Measurements from ENCODE around the gene KRT5. TPM values are rescaled to one million over a fixed set of nuclear protein-coding genes. Genes with fewer than 3 reads are reported as not detected.

The KRT5 gene
- total and polyA plus RNA-seq, 3 donors from 2014 or later: 0.39 to 2.6 (median 1.1) TPM

DNA sequence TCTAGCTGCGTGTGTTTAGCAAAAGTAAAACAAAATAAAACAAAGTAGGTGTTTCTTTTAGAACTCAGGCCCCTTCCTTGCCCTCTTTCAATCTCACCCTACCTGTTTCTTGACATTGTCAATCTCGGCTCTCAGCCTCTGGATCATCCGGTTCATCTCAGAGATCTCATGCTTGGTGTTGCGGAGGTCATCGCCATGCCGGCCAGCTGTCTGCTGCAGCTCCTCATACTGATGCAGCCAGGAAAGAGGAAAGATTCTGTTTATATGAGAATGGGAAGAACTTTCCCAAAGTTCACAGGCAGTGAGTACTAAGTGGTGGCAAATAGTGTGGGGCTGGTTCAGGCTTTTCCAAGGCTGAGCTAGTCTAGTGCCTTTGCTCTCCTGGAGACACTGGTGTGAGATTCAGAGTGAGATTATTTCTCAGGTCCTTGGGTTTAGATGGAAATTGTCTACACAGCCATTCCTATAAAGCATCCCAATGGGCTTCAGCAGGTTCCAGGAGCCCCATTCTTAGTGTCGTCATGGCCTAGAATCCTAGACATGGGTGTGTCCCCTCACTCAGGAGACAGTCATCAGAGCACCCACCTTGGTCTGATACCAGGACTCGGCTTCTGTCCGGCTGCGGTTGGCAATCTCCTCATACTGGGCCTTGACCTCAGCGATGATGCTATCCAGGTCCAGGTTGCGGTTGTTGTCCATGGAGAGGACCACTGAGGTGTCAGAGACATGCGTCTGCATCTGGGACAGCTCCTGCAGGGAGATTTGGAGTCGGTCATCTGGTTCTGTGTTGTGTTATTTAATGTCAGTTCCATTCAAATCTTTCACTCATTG lies 3.0 kb downstream of the KRT5 start:
- Histone ChIP-seq H3K4me1 (no peaks in the 10 kb centered on the region), H3K36me3 (ENCODE audit: low read depth, missing control alignments) (no peaks in the 10 kb centered on the region), H3K27me3 (no peaks in the 10 kb centered on the region), H3K4me3 (no peak overlapping the region), H3K27ac (no peak overlapping the region), H3K9me3 (no peaks in the 10 kb centered on the region)
- WGBS, 2 donors: 94 to 95% methylated on average over 13 to 14 of the region's 14 CpGs
- intact Hi-C loops (cut with DNase I; ENCODE audit: low total_unique reads): no loop called here
- TF ChIP-seq, protein P1, sequence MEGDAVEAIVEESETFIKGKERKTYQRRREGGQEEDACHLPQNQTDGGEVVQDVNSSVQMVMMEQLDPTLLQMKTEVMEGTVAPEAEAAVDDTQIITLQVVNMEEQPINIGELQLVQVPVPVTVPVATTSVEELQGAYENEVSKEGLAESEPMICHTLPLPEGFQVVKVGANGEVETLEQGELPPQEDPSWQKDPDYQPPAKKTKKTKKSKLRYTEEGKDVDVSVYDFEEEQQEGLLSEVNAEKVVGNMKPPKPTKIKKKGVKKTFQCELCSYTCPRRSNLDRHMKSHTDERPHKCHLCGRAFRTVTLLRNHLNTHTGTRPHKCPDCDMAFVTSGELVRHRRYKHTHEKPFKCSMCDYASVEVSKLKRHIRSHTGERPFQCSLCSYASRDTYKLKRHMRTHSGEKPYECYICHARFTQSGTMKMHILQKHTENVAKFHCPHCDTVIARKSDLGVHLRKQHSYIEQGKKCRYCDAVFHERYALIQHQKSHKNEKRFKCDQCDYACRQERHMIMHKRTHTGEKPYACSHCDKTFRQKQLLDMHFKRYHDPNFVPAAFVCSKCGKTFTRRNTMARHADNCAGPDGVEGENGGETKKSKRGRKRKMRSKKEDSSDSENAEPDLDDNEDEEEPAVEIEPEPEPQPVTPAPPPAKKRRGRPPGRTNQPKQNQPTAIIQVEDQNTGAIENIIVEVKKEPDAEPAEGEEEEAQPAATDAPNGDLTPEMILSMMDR (IDR thresholded peaks at IDR 0.05): no peak
- TF ChIP-seq POLR2A (IDR thresholded peaks at IDR 0.05): no peak
- peak; percentile 7 for DNase-seq

DNA sequence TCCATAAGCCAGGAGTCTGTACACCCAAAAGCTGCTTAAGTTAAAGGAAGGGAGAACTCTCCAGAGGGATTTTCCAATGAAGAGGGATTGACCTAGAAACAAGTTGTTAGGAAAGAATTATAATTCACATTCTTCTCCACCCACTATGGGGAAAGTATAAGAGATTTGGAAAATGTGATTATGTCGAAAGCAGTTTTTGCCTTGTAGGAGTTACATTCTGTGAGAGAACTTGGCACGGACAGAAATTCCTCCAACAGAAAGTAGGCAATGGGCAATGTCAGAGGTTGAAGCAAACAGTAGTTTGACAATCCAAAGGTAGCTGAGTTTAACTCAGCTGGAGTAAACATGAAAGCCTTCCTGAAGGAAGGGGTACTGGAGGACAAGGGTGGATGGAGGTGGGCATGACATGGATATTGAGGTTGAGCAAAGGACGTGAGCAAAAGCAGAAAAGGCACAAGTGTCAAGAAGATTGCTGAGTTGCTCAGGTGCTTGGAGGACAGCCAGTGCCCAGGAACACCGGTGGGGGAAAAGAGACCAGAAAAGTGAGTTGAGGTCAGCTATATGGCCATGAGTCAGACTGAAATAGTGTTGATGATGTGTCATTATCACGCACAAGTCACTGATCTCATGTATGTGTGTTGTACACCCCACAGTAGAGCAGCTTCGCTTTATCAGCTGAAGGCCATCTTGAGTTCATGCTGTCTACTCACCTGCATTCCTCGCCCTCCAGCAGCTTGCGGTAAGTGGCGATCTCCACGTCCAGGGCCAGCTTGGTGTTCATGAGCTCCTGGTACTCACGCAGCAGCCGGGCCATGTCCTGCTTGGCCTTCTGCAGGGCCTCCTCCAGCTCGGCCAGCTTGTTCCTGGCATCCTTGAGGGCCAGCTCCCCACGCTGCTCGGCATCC lies 4.0 kb downstream of the KRT5 start:
- intact Hi-C loops (cut with DNase I; ENCODE audit: low total_unique reads): no loop called here
- Histone ChIP-seq H3K36me3 (ENCODE audit: low read depth, missing control alignments) (no peaks in the 10 kb centered on the region), H3K27ac (no peak overlapping the region), H3K4me1 (no peaks in the 10 kb centered on the region), H3K4me3 (no peak overlapping the region), H3K27me3 (no peaks in the 10 kb centered on the region), H3K9me3 (no peaks in the 10 kb centered on the region)
- TF ChIP-seq, protein P1 (IDR thresholded peaks at IDR 0.05): no peak
- no peak for TF ChIP-seq POLR2A (IDR thresholded peaks at IDR 0.05)
- peak; percentile 8 for DNase-seq
- 70 to 87% methylated on average over 6 to 15 of the region's 15 CpGs for WGBS, 2 donors

DNA sequence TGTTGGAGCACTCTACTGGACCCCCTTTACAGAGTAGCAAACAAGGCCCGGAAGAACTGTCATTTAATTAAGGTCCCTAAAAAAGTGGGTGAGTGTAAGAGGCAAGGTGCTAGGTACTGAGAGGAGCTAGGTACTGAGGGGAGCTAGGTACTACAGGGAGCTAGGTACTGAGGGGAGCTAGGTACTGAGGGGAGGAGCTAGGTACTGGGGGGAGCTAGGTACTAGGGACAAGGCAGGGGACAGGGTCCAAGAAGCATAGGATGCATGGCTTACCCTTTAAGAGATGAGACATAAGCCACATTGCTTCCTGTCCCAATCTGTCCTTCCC lies 4.9 kb downstream of the KRT5 start:
- H3K4me1 ChIP-seq: no peaks in the 10 kb centered on the region
- no peaks in the 10 kb centered on the region for H3K9me3 ChIP-seq
- DNase-seq: no peak
- no peaks in the 10 kb centered on the region for H3K27me3 ChIP-seq
- WGBS, 2 donors: 89 to 95% methylated on average over 1 of the region's 1 CpG
- no peak for TF ChIP-seq POLR2A (IDR thresholded peaks at IDR 0.05)
- TF ChIP-seq, protein P1 (IDR thresholded peaks at IDR 0.05): no peak
- H3K4me3 ChIP-seq: no peak overlapping the region
- intact Hi-C loops (cut with DNase I; ENCODE audit: low total_unique reads): no loop called here
- no peak overlapping the region for H3K27ac ChIP-seq
- no peaks in the 10 kb centered on the region for H3K36me3 ChIP-seq (ENCODE audit: low read depth, missing control alignments)

DNA sequence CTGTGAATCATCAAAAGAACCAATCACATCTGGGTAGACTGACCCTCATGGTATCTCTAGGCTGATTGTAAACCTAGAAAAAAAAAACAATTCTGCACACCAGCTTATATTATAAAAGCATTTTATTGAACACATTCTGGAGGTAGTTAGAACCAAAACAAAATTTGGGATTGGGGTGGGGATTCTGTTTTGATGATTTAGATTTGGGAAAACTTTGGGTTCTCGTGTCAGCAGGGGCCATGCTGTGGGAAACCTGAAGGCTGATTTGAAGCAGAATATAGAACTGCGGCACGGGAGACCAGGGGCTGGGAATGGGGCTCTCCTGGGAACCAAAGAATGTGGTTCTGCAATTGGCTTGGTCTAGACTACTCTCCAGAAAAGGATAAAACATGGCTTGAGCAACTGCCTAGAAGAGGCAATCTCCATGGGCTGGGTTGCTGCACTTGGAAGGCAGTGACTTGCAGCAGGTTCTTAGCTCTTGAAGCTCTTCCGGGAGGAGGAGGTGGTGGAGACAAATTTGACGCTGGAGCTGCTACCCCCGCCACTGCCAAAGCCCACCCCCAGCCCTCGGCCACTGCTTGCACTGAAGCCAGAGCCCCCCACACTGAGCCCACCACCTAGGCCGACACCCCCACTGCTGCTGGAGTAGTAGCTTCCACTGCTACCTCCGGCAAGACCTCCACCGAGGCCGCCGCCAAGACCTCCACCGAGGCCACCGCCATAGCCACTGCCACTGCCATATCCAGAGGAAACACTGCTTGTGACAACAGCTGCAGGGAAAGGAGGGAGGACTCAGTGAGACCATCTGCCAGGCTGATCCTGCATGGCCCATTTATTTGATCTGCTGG lies 5.5 kb downstream of the KRT5 start:
- no peaks in the 10 kb centered on the region for H3K36me3 ChIP-seq (ENCODE audit: low read depth, missing control alignments)

More for the DNA sequence above, 5.5 kb downstream of the KRT5 start:
- WGBS, 2 donors: 91 to 93% methylated on average over 4 to 14 of the region's 14 CpGs
- Histone ChIP-seq H3K27ac (no peak overlapping the region), H3K27me3 (no peaks in the 10 kb centered on the region), H3K4me3 (no peak overlapping the region), H3K4me1 (no peaks in the 10 kb centered on the region), H3K9me3 (no peaks in the 10 kb centered on the region)
- no peak for TF ChIP-seq POLR2A (IDR thresholded peaks at IDR 0.05)
- TF ChIP-seq, protein P1 (IDR thresholded peaks at IDR 0.05): no peak
- intact Hi-C loops (cut with DNase I; ENCODE audit: low total_unique reads): no loop called here
- no peak for DNase-seq
